Thymus (tissue), 11 donors: ENCODE measurements around the gene RUNDC1. TPM values are rescaled to one million over a fixed set of nuclear protein-coding genes. Genes with fewer than 3 reads are reported as not detected.
"Not testable (repeated sequence)": the region's sequence is repeated elsewhere in the genome, so short reads cannot be mapped to it uniquely, and the experiment has no call there.

Experiments used
- DNase-seq, 9 donors: peaks; one replicate each; pipeline ENCODE4 v3.0.0-alpha.2; 2013; ENCODE audit warnings: low spot score in 9 of 9, low read depth in 6 of 9, missing footprints in 1 of 9
- H3K27ac ChIP-seq, 2 donors: one replicate each; pipeline ENCODE4 v1.5.1; 2013; ENCODE audit warnings: control low read depth in 1 of 2, low read depth in 1 of 2, low read length in 1 of 2, mild to moderate bottlenecking in 1 of 2, moderate library complexity in 1 of 2
- H3K27me3 ChIP-seq, 2 donors: one replicate each; pipeline ENCODE4 v1.5.1; 2013; ENCODE audit warnings: low read length in 1 of 2; ENCODE audit not compliant: control insufficient read depth in 2 of 2, insufficient read depth in 1 of 2
- H3K36me3 ChIP-seq, 2 donors: one replicate each; pipeline ENCODE4 v1.5.1; 2013; ENCODE audit warnings: low read length in 1 of 2, mild to moderate bottlenecking in 1 of 2, moderate library complexity in 1 of 2; ENCODE audit not compliant: control insufficient read depth in 2 of 2, insufficient read depth in 2 of 2
- H3K4me1 ChIP-seq, 2 donors: one replicate each; pipeline ENCODE4 v1.5.1; 2013; ENCODE audit warnings: low read length in 2 of 2; ENCODE audit not compliant: control insufficient read depth in 2 of 2, insufficient read depth in 2 of 2
- H3K4me3 ChIP-seq, 2 donors: one replicate each; pipeline ENCODE4 v1.5.1; 2013; ENCODE audit warnings: low read length in 2 of 2, control low read depth in 1 of 2, mild to moderate bottlenecking in 1 of 2
- H3K9me3 ChIP-seq, 2 donors: one replicate each; pipeline ENCODE4 v1.5.1; 2013; ENCODE audit warnings: low read length in 1 of 2, mild to moderate bottlenecking in 1 of 2; ENCODE audit not compliant: control insufficient read depth in 2 of 2, insufficient read depth in 1 of 2
- WGBS: extraction: QIAGEN DNeasy Blood & Tissue Kit; methylation state at CpG from one replicate; pipeline ENCODE4 v1.1.7; 2013; 5-methylcytosine and 5-hydroxymethylcytosine counted together
- polyA plus RNA-seq: library from polyadenylated mRNA; stranded (reverse); fragments of 200-250 nt; gene quantifications from one replicate; pipeline ENCODE4 v1.2.3, GENCODE V29; 2013
- total RNA-seq: library from RNA; stranded (reverse); fragments of 120-200 nt; gene quantifications from one replicate; pipeline ENCODE4 v1.2.4, GENCODE V29; 2013
- donor health status: healthy.

RUNDC1 gene
- total and polyA plus RNA-seq, 2 donors, result 7.1 to 8.8 TPM

- Histone ChIP-seq H3K36me3 (peaks cover 45 to 47% of the 10 kb centered on the region in 2 donors), H3K9me3 (peaks cover 0 to 4% of the 10 kb centered on the region in 2 donors), H3K27ac (peak overlapping the region in 1 of 2 donors; percentile 5), H3K4me3 (no peak overlapping the region), H3K27me3 (no peaks in the 10 kb centered on the region), H3K4me1 (peaks cover 10 to 15% of the 10 kb centered on the region in 2 donors)
- peak in 1 of 9 donors; percentile 22 for DNase-seq
- 70% methylated on average over 1 of the region's 1 CpG for WGBS
These were observed 4.9 kb downstream of the RUNDC1 start for GRCh38 chr17:42985225-42985624.

GRCh38 chr17:42989141-42989540, 8.8 kb downstream of the RUNDC1 start:
- no peak overlapping the region for H3K4me3 ChIP-seq
- no peaks in the 10 kb centered on the region for H3K4me1 ChIP-seq
- DNase-seq, result no peak
- H3K36me3 ChIP-seq, result peaks cover 73 to 78% of the 10 kb centered on the region in 2 donors
- 99% methylated on average over 5 of the region's 5 CpGs for WGBS
- H3K27me3 ChIP-seq, result no peaks in the 10 kb centered on the region
- H3K27ac ChIP-seq, result no peak overlapping the region
- no peaks in the 10 kb centered on the region for H3K9me3 ChIP-seq

- Histone ChIP-seq H3K27me3 (no peaks in the 10 kb centered on the region), H3K9me3 (no peaks in the 10 kb centered on the region), H3K4me1 (no peaks in the 10 kb centered on the region), H3K4me3 (no peak overlapping the region), H3K27ac (no peak overlapping the region), H3K36me3 (peaks cover 70 to 72% of the 10 kb centered on the region in 2 donors)
- no peak for DNase-seq
- 96% methylated on average over 6 of the region's 6 CpGs for WGBS
These were observed 9.6 kb downstream of the RUNDC1 start for GRCh38 chr17:42989726-42990652.

GRCh38 chr17:42991471-42991870, 11.1 kb downstream of the RUNDC1 start:
- peaks cover 59 to 62% of the 10 kb centered on the region in 2 donors for H3K36me3 ChIP-seq

DNA sequence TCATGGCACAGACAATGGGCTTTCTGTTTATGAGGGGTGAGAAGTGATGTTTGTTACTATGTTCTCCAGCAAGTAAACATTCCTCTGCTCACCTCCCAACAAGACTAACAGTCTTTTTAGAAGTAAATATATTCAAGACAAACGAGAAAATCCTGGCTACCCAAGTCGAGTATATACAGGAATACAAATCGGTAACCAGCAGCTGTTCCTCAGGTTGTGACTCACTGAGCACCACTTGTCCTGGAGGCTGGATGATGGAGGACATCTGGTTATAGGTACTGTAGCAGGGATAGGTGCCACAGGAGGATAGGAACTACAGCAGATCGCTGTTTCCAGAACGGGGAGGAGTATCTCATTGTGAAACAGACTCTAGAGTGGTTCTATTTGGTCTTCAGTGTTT, 12.5 kb downstream of the RUNDC1 start:
- no peaks in the 10 kb centered on the region for H3K9me3 ChIP-seq
- WGBS, result 95% methylated on average over 5 of the region's 5 CpGs
- no peak for DNase-seq
- H3K36me3 ChIP-seq, result peaks cover 48 to 50% of the 10 kb centered on the region in 2 donors
- no peak overlapping the region for H3K4me3 ChIP-seq
- H3K27ac ChIP-seq, result no peak overlapping the region
- H3K27me3 ChIP-seq, result no peaks in the 10 kb centered on the region
- H3K4me1 ChIP-seq, result peaks cover 0 to 6% of the 10 kb centered on the region in 2 donors

More at GRCh38 chr17:42991471-42991870, 11.1 kb downstream of the RUNDC1 start:
- Histone ChIP-seq H3K27ac (no peak overlapping the region), H3K4me1 (no peaks in the 10 kb centered on the region), H3K9me3 (no peaks in the 10 kb centered on the region), H3K27me3 (no peaks in the 10 kb centered on the region), H3K4me3 (no peak overlapping the region)
- DNase-seq, result no peak
- 96% methylated on average over 6 of the region's 6 CpGs for WGBS

- Histone ChIP-seq H3K36me3 (peaks cover 37 to 45% of the 10 kb centered on the region in 2 donors), H3K4me1 (peaks cover 1 to 11% of the 10 kb centered on the region in 2 donors)
- DNase-seq, H3K27ac ChIP-seq, H3K9me3 ChIP-seq, H3K4me3 ChIP-seq, H3K27me3 ChIP-seq: not testable (repeated sequence)
- WGBS, result 83% methylated on average over 10 of the region's 10 CpGs
These were observed 13.5 kb downstream of the RUNDC1 start for GRCh38 chr17:42993913-42994312.

GRCh38 chr17:42997390-42997983, 17.1 kb downstream of the RUNDC1 start:
- peak overlapping the region; percentile 61 to 97 for H3K4me3 ChIP-seq
- WGBS, result 37% methylated on average over 5 of the region's 5 CpGs
- H3K36me3 ChIP-seq, result peaks cover 33 to 41% of the 10 kb centered on the region in 2 donors
- H3K4me1 ChIP-seq, result peaks cover 5 to 21% of the 10 kb centered on the region in 2 donors
- peak overlapping the region; percentile 67 to 71 for H3K27ac ChIP-seq
- no peaks in the 10 kb centered on the region for H3K9me3 ChIP-seq
- no peaks in the 10 kb centered on the region for H3K27me3 ChIP-seq
- no peak for DNase-seq

GRCh38 chr17:42997984-42998938, 17.9 kb downstream of the RUNDC1 start, which contains the start of gene RPL27:
Gene RPL27, plus strand, starts transcription at chr17:42998419. Its CDS starts 332 bp downstream, at chr17:42998751.
- Histone ChIP-seq H3K27ac (peak within 1 kb of the TSS; percentile 89 to 95), H3K9me3 (no peaks in the 10 kb centered on the region), H3K27me3 (no peaks in the 10 kb centered on the region), H3K4me3 (peak within 1 kb of the TSS; percentile 61 to 97), H3K36me3 (peaks cover 34 to 41% of the 10 kb centered on the region in 2 donors), H3K4me1 (peaks cover 5 to 21% of the 10 kb centered on the region in 2 donors)
- WGBS, result under 1% methylated on average over 49 of the region's 49 CpGs
- peak; percentile 99 to 100 (median 100) for DNase-seq
